CD4-positive, CD25-positive, alpha-beta regulatory T cell (primary cell): ENCODE data around the gene CEACAM16. TPM values are rescaled to one million over a fixed set of nuclear protein-coding genes. Genes with fewer than 3 reads are reported as not detected.

Experiments used
- ATAC-seq, 2 donors: fragments of 150-1000 bp; cut with Tn5 transposase; one replicate each; pipeline ENCODE4 v1.10.0; 2021; ENCODE audit warnings: low read depth in 2 of 2, moderate number of reproducible peaks in 2 of 2, moderate library complexity in 1 of 2
- DNase-seq, 3 donors: peaks; one replicate each; pipeline versions ENCODE4 v3.0.0 to v3.0.0-alpha.2; 2012 to 2022; ENCODE audit warnings: mixed read lengths in 1 of 3
- H3K27ac ChIP-seq: one replicate; pipeline ENCODE4 v1.7.0; 2013; ENCODE audit warnings: mild to moderate bottlenecking, low read length; ENCODE audit not compliant: insufficient read depth, poor library complexity, severe bottlenecking
- H3K27me3 ChIP-seq: one replicate; pipeline ENCODE4 v1.7.0; 2013; ENCODE audit warnings: low read length; ENCODE audit not compliant: control insufficient read depth, insufficient read depth
- H3K36me3 ChIP-seq: one replicate; pipeline ENCODE4 v1.7.0; 2013; ENCODE audit warnings: mild to moderate bottlenecking, low read length, moderate library complexity; ENCODE audit not compliant: control insufficient read depth, insufficient read depth
- H3K4me1 ChIP-seq: 2 replicates; pipeline ENCODE4 v1.7.0; 2013; ENCODE audit warnings: mild to moderate bottlenecking, low read length; ENCODE audit not compliant: insufficient read depth, control insufficient read depth, poor library complexity, severe bottlenecking
- H3K4me3 ChIP-seq: one replicate; pipeline ENCODE4 v1.7.0; 2013; ENCODE audit warnings: low read depth, mild to moderate bottlenecking, low read length, moderate library complexity
- H3K9me3 ChIP-seq, 2 experiments: 1 replicate in 1 of 2; 2 replicates in 1 of 2; pipeline ENCODE4 v1.7.0; 2013; ENCODE audit warnings: low read length in 2 of 2, mild to moderate bottlenecking in 1 of 2, moderate library complexity in 1 of 2; ENCODE audit not compliant: control insufficient read depth in 2 of 2
- H3K27ac Mint-ChIP-seq, 3 donors: one replicate each; pipeline ENCODE4 v1.8.0; 2020 to 2022; ENCODE audit warnings: mild to moderate bottlenecking in 3 of 3, mixed read lengths in 3 of 3, moderate library complexity in 2 of 3
- H3K27me3 Mint-ChIP-seq: one replicate; pipeline ENCODE4 v1.8.0; 2022; ENCODE audit warnings: mild to moderate bottlenecking, mixed read lengths
- H3K36me3 Mint-ChIP-seq: one replicate; pipeline ENCODE4 v1.8.0; 2020; ENCODE audit warnings: mixed read lengths
- H3K4me1 Mint-ChIP-seq, 4 donors: one replicate each; pipeline ENCODE4 v1.8.0; 2020 to 2022; ENCODE audit warnings: mixed read lengths in 4 of 4, mild to moderate bottlenecking in 1 of 4
- H3K4me3 Mint-ChIP-seq, 4 donors: one replicate each; pipeline ENCODE4 v1.8.0; 2020 to 2022; ENCODE audit warnings: mild to moderate bottlenecking in 4 of 4, mixed read lengths in 4 of 4, moderate library complexity in 3 of 4
- H3K9me3 Mint-ChIP-seq, 7 donors: one replicate each; pipeline ENCODE4 v1.8.0; 2020 to 2022; ENCODE audit warnings: mixed read lengths in 7 of 7, mild to moderate bottlenecking in 3 of 7, moderate library complexity in 2 of 7
- polyA plus RNA-seq, 4 donors: library from polyadenylated mRNA; unstranded; fragments of 300-500 nt; fragmentation: Illumina TruSeq; gene quantifications; one replicate each; pipeline ENCODE4 v1.2.3, GENCODE V29; 2021
- total RNA-seq: library from RNA; stranded (reverse); gene quantifications from one replicate; pipeline ENCODE4 v1.2.3, GENCODE V29; 2022

The CEACAM16 gene
- total and polyA plus RNA-seq, 5 donors from 2014 or later = not detected

- Histone ChIP-seq H3K9me3 (no peaks in the 10 kb centered on the region), H3K4me1 (peaks cover 3% of the 10 kb centered on the region), H3K27ac (no peak overlapping the region), H3K36me3 (no peaks in the 10 kb centered on the region), H3K4me3 (no peak overlapping the region), H3K27me3 (no peaks in the 10 kb centered on the region)
- ATAC-seq = no peak
- H3K4me3 Mint-ChIP-seq = no peak overlapping the region
- H3K27me3 Mint-ChIP-seq = no peaks in the 10 kb centered on the region
- DNase-seq = no peak
- no peaks in the 10 kb centered on the region for H3K36me3 Mint-ChIP-seq
- peaks cover 3 to 10% (median 5%) of the 10 kb centered on the region in 4 donors for H3K4me1 Mint-ChIP-seq
- no peaks in the 10 kb centered on the region for H3K9me3 Mint-ChIP-seq
- H3K27ac Mint-ChIP-seq = no peak overlapping the region
Measured at GRCh38 chr19:44697670-44698034, 1.3 kb upstream of the CEACAM16 start.

DNA sequence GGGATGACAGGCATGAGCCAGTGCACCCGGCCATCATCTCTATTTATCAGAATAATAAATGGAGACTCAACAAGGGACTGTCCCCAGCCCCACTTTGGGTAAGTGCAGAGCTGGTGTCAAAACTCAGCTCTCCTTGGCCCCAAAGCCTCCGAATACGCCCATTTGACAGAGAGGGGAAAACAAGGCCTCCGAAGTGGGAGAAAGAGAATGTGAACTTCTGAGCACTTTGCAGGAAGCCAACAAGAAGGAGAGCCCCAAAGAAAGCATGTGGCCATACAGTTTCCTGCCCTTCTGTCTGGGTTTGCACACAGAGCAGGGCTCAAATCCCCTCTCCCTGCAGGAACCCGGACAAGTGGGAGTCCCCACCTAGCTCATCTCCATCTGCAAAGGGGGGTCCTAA, 1.6 kb downstream of the CEACAM16 start:
- Histone ChIP-seq H3K27me3 (no peaks in the 10 kb centered on the region), H3K4me3 (no peak overlapping the region), H3K9me3 (no peaks in the 10 kb centered on the region), H3K4me1 (no peaks in the 10 kb centered on the region), H3K36me3 (no peaks in the 10 kb centered on the region), H3K27ac (no peak overlapping the region)
- H3K4me1 Mint-ChIP-seq = no peaks in the 10 kb centered on the region
- no peaks in the 10 kb centered on the region for H3K36me3 Mint-ChIP-seq
- no peaks in the 10 kb centered on the region for H3K9me3 Mint-ChIP-seq
- H3K27ac Mint-ChIP-seq = no peak overlapping the region
- H3K4me3 Mint-ChIP-seq = no peak overlapping the region
- H3K27me3 Mint-ChIP-seq = no peaks in the 10 kb centered on the region
- no peak for DNase-seq
- ATAC-seq = no peak

DNA sequence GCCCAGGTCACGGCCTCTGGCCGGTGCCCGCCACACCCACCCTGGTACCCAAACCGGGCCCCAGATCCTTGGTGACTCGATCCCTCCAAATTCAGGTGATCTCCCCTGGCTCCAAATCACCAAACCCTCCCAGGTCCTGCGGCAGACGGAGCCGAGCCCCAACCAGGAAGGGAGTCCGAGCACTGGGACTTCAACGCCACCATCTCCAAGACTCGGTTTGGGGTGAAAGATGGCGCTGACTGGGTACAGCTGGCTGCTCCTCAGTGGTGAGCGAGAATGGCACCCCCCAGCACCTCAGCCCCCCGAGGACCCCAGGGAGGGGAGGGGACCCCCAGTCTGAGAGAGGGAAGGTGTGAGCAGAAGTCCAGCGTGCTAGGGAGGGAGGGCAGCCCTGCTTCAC, 2.3 kb downstream of the CEACAM16 start:
- H3K27me3 ChIP-seq = no peaks in the 10 kb centered on the region
- no peak overlapping the region for H3K4me3 ChIP-seq
- no peaks in the 10 kb centered on the region for H3K4me1 ChIP-seq
- ATAC-seq = no peak
- no peaks in the 10 kb centered on the region for H3K27me3 Mint-ChIP-seq
- H3K27ac Mint-ChIP-seq = no peak overlapping the region
- H3K27ac ChIP-seq = no peak overlapping the region
- DNase-seq = no peak
- no peaks in the 10 kb centered on the region for H3K4me1 Mint-ChIP-seq
- no peak overlapping the region for H3K4me3 Mint-ChIP-seq
- no peaks in the 10 kb centered on the region for H3K36me3 Mint-ChIP-seq
- no peaks in the 10 kb centered on the region for H3K9me3 ChIP-seq
- H3K36me3 ChIP-seq = no peaks in the 10 kb centered on the region
- H3K9me3 Mint-ChIP-seq = no peaks in the 10 kb centered on the region

DNA sequence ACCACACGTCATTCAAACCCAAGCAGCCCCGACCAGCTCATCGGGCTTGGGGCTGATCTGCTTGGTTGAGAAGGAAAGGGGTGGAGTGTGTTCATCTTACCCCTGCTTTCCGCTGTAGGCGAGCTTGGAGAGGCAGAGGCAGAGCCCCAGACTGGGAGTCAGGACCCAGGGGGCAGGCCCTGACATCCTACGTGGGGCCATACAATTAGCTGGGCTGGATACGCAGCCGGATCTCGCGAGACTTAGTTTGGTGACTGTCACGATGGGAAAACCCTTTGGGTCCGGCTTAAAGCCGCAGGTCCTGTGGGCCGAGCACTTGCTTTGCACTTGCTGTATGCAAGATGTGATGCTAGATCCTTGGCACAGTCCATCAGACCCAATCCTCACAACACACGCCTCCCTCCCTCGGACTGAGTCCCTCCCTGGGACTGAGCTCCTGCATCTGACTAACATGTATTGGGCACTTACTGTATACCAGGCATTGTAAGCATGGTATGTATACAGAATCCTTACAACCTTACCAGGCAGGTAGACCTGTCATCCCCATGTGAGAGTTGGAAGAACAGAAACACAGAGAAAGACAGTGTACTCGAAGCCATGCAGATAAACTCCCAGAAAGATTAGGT, 3.7 kb downstream of the CEACAM16 start:
- Histone ChIP-seq H3K4me1 (no peaks in the 10 kb centered on the region), H3K27ac (no peak overlapping the region), H3K27me3 (no peaks in the 10 kb centered on the region), H3K9me3 (no peaks in the 10 kb centered on the region), H3K36me3 (no peaks in the 10 kb centered on the region), H3K4me3 (no peak overlapping the region)
- DNase-seq (no peak), ATAC-seq (no peak)
- Mint-ChIP-seq H3K27ac (no peak overlapping the region), H3K27me3 (no peaks in the 10 kb centered on the region), H3K4me1 (no peaks in the 10 kb centered on the region), H3K9me3 (no peaks in the 10 kb centered on the region), H3K36me3 (no peaks in the 10 kb centered on the region), H3K4me3 (no peak overlapping the region)

DNA sequence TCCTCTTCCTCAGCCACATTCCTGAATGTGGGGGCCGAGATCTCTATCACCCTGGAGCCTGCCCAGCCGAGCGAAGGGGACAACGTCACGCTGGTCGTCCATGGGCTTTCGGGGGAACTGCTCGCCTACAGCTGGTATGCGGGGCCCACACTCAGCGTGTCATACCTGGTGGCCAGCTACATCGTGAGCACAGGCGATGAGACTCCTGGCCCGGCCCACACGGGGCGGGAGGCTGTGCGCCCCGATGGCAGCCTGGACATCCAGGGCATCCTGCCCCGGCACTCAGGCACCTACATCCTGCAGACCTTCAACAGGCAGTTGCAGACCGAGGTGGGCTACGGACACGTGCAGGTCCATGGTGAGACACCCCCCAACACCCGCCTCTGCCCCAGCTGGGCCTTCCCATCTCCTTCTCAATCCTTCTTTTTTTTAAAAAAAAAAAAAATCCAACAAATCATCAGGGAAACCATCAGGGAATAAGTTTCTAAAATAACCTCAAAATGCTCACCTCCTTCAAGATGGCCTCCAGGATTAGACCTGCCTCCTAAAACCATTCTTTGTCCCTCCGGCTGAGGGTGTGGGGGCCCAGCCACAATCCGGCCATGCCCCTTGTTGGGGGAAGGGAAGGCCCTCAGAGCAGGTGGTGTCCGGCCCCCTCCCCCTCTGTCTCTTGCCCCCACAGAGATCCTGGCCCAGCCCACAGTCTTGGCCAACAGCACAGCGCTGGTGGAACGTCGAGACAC, 4.6 kb downstream of the CEACAM16 start:
- ATAC-seq = no peak
- no peak overlapping the region for H3K4me3 Mint-ChIP-seq
- no peaks in the 10 kb centered on the region for H3K27me3 ChIP-seq
- no peaks in the 10 kb centered on the region for H3K4me1 Mint-ChIP-seq
- no peaks in the 10 kb centered on the region for H3K9me3 Mint-ChIP-seq
- H3K36me3 ChIP-seq = no peaks in the 10 kb centered on the region
- H3K27ac ChIP-seq = no peak overlapping the region
- H3K27ac Mint-ChIP-seq = no peak overlapping the region
- no peak overlapping the region for H3K4me3 ChIP-seq
- no peaks in the 10 kb centered on the region for H3K9me3 ChIP-seq
- H3K4me1 ChIP-seq = no peaks in the 10 kb centered on the region
- DNase-seq = no peak
- H3K36me3 Mint-ChIP-seq = no peaks in the 10 kb centered on the region
- no peaks in the 10 kb centered on the region for H3K27me3 Mint-ChIP-seq

DNA sequence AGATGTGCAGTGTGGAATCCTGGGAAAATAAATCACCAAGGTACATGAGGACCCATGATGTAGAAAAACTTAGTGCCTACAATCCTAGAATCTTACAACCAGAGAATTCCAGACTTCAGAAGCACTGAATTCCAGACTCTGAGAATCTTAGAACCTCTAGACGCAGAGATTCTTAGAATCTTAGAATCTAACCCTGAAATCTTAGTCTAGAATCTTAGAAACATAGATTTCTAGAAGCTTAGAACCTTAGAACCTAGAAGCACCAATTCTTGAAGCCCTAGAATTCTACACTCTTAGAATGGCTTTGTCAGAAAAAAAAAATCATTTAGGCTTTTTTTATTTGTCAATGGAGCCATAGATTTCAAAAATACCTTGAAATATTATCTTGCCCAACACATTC, 6.0 kb downstream of the CEACAM16 start:
- no peaks in the 10 kb centered on the region for H3K4me1 ChIP-seq
- H3K27me3 ChIP-seq = no peaks in the 10 kb centered on the region
- H3K27me3 Mint-ChIP-seq = no peaks in the 10 kb centered on the region
- H3K4me3 Mint-ChIP-seq = no peak overlapping the region
- no peak overlapping the region for H3K4me3 ChIP-seq
- no peaks in the 10 kb centered on the region for H3K4me1 Mint-ChIP-seq
- no peak for DNase-seq
- H3K36me3 ChIP-seq = no peaks in the 10 kb centered on the region
- no peaks in the 10 kb centered on the region for H3K9me3 ChIP-seq
- no peak overlapping the region for H3K27ac ChIP-seq
- ATAC-seq = no peak
- H3K27ac Mint-ChIP-seq = peak overlapping the region in 1 of 3 donors; percentile 51
- H3K36me3 Mint-ChIP-seq = no peaks in the 10 kb centered on the region
- no peaks in the 10 kb centered on the region for H3K9me3 Mint-ChIP-seq

DNA sequence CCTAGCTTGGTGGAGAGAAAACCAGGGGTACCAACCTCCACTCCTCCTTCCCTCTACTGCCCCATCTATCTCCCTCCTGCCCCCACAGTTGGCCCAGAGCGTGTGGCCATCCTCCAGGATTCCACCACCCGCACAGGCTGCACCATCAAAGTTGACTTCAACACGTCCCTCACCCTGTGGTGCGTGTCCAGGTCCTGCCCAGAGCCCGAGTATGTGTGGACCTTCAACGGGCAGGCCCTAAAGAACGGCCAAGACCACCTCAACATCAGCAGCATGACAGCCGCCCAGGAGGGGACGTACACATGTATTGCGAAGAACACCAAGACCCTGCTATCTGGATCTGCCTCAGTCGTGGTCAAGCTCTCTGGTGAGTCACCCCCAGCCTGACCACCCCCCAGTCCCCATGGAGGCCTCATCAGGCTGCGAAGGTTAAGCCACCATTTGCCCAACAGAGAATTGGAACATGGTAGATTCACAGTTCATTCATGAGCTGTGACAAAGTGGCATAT, 6.6 kb downstream of the CEACAM16 start:
- no peaks in the 10 kb centered on the region for H3K36me3 Mint-ChIP-seq
- no peaks in the 10 kb centered on the region for H3K4me1 Mint-ChIP-seq
- Histone ChIP-seq H3K36me3 (no peaks in the 10 kb centered on the region), H3K27me3 (no peaks in the 10 kb centered on the region), H3K9me3 (no peaks in the 10 kb centered on the region), H3K27ac (no peak overlapping the region), H3K4me3 (no peak overlapping the region), H3K4me1 (no peaks in the 10 kb centered on the region)
- peak overlapping the region in 1 of 3 donors; percentile 76 for H3K27ac Mint-ChIP-seq
- DNase-seq (no peak), ATAC-seq (no peak)
- no peaks in the 10 kb centered on the region for H3K9me3 Mint-ChIP-seq
- H3K27me3 Mint-ChIP-seq = no peaks in the 10 kb centered on the region
- H3K4me3 Mint-ChIP-seq = no peak overlapping the region
